HG03060 (cell line): ENCODE data around the gene ZNF554.

Experiments used
- ATAC-seq: cut with Tn5 transposase; IDR thresholded peaks from one replicate; pipeline ENCODE4 v1.9.1; 2021; ENCODE audit warnings: low read depth, moderate number of reproducible peaks; ENCODE audit not compliant: unreplicated experiment

ZNF554 gene

GRCh38 chr19:2823646-2824045, 4.0 kb downstream of the ZNF554 start:
- no peak for ATAC-seq

DNA sequence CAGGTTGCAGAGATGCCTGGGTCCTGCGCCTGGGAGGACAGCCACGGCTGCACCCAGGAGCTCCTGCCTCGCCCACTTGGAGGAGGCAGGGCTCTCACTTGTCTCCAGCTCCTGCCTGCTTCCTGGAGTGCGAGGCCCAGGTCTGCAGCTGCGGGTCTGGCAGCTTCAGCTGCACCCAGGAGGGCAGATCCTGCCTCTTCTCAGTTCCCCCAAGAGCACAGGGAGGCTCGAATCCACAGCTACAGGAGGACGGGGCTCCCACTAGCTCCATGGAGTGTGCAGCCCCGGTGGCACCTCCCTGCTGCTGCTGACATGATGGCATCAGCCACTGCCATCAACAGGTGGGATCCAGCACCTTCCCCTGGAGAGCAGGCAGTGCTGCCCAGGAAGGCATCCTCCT, 4.5 kb downstream of the ZNF554 start:
- ATAC-seq = no peak

GRCh38 chr19:2827022-2827421, 7.4 kb downstream of the ZNF554 start:
- no peak for ATAC-seq

DNA sequence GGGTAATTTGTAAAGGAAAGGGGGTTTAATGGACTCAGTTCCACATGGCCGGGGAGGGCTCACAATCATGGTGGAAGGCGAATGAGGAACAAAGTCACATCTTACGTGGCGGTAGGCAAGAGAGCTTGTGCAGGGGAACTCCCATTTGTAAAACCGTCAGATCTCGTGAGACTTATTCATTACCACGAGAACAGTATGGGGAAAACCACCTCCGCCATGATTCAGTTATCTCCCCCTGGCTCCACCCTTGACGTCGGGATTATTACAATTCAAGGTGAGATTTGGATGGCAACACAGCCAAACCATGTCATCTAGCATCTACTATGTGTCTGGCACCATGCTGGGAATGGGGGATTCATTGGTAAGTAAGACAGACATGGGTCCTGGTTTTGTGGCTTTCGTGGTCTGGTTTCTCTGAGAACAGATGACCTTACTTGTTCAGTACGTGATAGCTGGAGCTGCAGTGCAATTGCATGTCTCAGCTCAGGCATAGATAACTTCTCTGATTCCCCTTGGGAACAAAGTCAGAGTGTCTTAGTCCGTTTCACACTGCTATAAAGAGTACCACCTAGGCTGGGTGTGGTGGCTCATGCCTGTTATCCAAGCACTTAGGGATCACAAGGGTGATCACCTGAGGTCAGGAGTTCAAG, 8.3 kb downstream of the ZNF554 start:
- no peak for ATAC-seq

DNA sequence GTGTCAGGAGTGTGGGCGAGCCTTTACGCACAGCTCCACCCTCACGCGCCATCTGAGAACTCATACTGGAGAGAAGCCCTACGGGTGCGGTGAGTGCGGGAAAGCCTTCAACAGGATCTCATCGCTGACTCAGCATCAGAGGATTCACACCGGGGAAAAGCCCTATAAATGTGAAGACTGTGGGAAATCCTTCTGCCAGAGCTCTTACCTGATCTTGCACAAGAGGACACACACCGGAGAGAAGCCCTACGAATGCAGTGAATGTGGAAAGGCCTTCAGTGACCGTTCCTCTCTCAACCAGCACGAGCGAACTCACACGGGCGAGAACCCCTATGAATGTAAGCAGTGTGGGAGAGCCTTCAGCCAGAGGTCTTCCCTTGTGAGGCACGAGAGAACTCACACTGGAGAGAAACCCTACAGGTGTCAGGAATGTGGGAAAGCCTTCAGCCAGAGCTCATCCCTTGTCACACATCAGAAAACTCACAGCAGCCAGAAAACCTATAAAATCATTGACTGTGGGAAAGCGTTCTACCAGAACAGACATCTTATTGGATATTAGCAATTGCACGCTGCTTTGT, 14.7 kb downstream of the ZNF554 start:
- no peak for ATAC-seq

GRCh38 chr19:2837430-2837829, 17.8 kb downstream of the ZNF554 start:
- ATAC-seq = no peak

DNA sequence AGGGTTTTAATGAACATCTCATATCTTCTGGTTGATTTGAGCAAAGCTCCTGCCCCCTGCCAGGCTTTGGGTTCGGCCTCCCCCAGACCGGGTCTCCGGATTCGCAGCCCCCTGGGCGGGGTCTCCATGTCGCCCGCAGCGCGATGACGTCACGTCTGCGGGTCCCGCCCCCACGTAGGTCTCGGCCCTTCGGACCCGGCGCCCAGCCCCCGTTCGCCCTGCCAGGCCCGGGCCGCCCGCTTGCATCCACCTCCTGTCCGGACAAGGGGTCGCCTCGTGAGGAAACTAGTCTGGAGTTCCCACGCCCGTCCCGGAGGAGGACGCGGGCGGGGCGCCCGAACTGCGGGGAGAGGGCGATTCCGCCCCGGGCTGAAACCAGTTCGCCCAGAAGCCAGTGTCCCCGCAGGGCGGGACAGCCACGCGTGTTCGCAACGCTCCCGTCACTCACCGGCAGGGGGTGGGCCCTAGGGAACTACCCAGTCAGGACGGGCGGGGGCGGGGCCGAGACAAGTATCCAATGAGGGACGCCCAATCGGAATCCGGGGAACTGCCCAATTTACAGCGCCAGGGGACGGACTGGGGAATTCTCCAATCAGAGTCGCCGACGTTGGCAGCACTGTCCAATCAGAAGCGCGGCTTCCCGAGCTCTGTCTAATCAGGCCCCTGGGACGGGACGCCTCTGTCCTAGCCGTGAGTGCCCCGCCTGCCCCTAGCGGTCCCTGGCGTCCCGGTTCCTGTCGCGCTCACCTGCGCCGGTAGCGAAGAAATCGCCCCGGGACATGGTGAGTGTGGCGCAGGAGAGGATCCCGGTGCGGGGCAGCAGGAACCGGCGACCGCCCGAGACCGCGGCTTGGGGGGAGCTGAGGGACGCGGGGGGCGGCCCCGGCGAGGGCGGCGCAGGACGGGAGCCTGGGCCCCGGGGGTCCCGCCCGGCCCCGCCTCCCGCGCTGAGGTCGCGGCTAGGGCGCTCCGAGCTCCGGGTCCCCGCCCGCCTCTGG, 21.4 kb downstream of the ZNF554 start, which contains the start of gene ZNF555:
Gene ZNF555, plus strand, starts transcription at position 682 of the 998 bp plus-strand sequence. Its CDS starts 98 bp downstream, at position 780.
- ATAC-seq = peak; percentile 67

DNA sequence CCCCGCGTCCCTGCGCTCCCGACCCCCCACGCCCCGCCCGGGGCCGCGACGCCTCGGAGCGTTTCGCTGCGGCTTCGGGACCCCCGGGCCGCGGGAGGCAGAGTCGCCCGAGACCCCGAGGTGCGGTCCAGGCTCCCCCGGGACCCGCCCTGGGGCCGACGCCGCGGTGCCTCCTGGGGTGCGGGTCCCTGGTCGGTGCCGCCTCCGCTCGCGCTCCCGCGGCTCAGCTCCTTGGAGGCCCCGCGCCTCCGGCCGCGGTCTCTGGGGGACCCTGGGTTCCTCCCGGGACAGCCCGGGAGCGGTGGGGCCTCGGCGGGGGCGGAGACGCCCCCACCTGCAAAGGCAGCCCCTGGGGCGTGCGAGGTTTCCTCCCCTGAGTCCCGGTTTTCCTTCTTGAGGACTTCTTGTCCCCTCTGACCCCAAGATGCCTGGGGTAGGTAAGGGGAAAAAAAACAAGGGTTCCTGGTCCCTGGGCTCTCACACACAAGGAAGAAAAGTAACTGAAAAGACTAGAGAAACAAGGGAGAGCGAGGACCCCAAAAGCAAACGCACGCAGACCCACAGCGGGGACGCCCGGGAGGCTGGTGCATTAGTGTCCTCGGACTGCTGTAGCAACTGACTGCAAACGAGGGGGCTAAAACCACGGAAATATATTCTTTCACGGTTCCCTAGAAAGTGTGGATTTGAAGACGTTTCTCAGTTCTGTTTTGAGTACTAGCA, 22.3 kb downstream of the ZNF554 start:
- ATAC-seq = no peak

DNA sequence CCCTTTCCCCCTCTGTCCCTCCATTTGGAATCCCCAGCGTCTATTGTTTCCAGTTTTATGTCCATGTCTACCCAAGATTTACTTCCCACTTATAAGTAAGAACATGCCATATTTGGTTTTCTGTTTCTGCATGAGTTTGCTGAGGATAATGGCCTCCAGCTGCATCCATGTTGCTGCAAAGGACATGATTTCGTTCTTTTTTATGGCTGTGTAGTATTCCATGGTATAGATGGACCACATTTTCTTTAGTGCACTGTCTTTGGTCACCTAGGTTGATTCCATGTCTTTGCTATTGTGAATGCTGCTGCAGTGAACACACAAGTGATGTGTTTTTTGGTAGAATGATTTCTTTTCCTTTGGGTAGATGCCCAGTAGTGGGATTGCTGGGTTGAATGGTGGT, 25.4 kb downstream of the ZNF554 start:
- no peak for ATAC-seq

- ATAC-seq = no peak
Measured at GRCh38 chr19:2846180-2846894, 26.7 kb downstream of the ZNF554 start.

DNA sequence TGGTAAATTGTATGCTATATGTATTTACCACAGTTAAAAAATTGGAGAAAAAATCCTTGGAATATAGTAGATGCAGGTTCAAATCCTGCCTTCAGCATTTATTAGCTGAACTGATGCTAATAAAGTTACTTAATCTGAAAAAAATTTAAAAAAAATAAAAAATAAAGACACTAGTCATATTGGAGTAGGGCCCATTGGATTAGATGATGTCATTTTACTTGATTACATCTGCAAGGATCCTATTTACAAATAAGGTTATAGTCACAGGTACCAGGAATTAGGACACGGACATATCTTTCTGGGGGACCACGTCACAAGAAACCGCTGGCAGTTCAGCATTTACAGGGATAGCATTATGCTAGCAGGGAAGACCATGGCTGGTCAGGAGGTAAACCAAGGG, 27.8 kb downstream of the ZNF554 start:
- ATAC-seq = no peak

GRCh38 chr19:2848616-2849015, 28.9 kb downstream of the ZNF554 start:
- ATAC-seq = no peak

DNA sequence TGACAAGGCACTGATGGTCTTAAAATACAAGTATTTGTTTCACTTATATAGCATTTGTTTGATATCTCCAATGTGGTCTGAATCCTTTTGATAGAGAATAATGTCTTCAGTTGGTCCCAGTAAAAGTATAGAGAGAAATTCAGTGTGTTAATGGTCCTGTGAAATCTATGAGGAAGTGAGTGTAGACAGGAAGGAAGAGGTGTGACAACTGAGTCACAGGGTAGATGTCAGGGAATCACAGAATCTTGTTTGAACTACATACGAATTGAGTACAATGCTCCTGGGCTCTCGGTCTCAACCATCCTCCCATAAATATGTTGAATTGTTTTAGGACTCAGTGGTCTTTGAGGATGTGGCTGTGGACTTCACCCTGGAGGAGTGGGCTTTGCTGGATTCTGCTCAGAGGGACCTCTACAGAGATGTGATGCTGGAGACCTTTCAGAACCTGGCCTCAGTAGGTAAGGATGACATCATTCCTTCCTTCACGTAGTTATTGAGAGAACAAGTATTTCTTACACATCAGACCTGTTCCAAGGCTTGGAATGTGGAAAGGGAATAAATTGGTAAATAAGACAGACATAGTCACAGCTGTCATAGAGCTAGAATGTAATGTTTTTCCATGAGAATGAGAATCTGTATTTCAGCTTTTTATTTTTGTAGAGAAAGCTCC, 30.7 kb downstream of the ZNF554 start:
- no peak for ATAC-seq

- no peak for ATAC-seq
Measured at GRCh38 chr19:2852598-2852997, 32.9 kb downstream of the ZNF554 start.

DNA sequence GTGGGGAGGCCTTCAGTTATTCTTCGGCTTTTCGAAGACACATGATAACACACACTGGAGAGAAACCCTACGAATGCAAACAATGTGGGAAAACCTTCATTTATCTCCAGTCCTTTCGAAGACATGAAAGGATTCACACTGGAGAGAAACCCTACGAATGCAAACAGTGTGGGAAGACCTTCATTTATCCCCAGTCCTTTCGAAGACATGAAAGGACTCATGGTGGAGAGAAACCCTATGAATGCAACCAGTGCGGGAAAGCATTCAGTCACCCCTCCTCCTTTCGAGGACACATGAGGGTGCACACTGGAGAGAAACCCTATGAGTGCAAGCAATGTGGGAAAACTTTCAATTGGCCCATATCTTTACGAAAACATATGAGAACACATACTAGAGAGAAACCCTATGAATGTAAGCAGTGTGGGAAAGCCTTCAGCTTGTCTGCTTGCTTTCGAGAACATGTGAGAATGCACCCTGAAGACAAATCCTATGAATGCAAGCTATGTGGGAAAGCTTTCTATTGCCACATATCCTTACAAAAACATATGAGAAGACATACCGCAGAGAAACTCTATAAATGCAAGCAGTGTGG, 33.4 kb downstream of the ZNF554 start:
- no peak for ATAC-seq

DNA sequence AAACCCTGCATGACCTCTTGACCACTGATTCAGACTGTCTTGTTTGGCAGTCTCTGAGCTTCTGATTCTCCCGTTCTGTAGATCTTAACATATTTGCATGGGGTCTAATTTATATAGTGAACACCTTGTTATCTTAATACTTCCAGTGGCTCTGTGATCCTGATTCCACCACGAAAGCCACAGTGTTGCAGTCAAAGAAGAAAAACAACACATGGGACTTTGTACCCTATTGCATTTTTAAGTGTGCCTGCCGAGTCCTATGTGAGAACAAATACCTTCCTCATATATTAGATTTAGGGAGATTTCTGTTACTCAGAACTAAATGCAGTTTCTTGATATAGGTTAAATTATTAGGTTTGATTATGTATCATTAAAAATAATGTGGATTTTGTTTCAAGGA, 35.2 kb downstream of the ZNF554 start:
- no peak for ATAC-seq

GRCh38 chr19:2856457-2857050, 36.9 kb downstream of the ZNF554 start:
- no peak for ATAC-seq

- no peak for ATAC-seq
Measured at GRCh38 chr19:2858864-2859263, 39.2 kb downstream of the ZNF554 start.

DNA sequence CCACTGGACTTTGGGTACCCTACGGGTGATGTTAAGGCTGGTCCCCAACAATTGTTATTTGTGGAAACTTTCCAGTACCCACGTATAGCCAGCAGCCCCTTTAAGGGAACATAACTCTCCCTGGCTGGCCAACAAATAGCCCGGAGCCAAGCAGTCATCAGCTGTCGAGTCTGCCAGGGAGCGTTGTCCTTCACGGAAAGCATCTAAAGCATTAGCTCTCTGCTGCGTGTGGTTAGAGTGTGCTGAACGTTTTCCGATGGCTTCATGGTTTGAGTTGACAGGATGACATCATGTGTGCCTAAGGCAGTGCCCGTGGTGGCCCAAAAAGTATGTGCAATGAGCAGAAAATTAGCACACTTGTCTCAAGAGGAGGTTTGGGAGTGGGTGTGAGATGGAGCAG, 44.1 kb downstream of the ZNF554 start:
- no peak for ATAC-seq
